HCT116 (cell line): Measurements from ENCODE around the gene MTRFR.

ENCODE experiments used
- CBX3 ChIP-seq: IDR thresholded peaks from 2 replicates; pipeline ENCODE4 v1.6.1; 2012; ENCODE audit warnings: low read depth
- CTCF ChIP-seq, 3 experiments: fragments of 200-600 bp in 1 of 3; sonication (generic) in 1 of 3; IDR thresholded peaks in 2 of 3; conservative IDR thresholded peaks in 1 of 3; 2 replicates each; pipeline ENCODE4 v1.5.1; 2012 to 2017; ENCODE audit warnings: low read depth in 2 of 3, low read length in 2 of 3, antibody characterized with exemption in 1 of 3, borderline replicate concordance in 1 of 3, control low read depth in 1 of 3, mild to moderate bottlenecking in 1 of 3, mixed read lengths in 1 of 3, mixed run types in 1 of 3, moderate library complexity in 1 of 3; ENCODE audit not compliant: insufficient read depth in 1 of 3
- EGR1 ChIP-seq: IDR thresholded peaks from 2 replicates; pipeline ENCODE4 v1.6.1; 2012; ENCODE audit warnings: low read depth
- ELF1 ChIP-seq: IDR thresholded peaks from 2 replicates; pipeline ENCODE4 v1.6.1; 2012; ENCODE audit warnings: low read depth, borderline replicate concordance
- EZH2 ChIP-seq: fragments of 200-600 bp; sonication (generic); IDR thresholded peaks from 2 replicates; pipeline ENCODE4 v1.6.1; 2017; ENCODE audit warnings: antibody characterized with exemption, mixed run types
- EZH2phosphoT487 ChIP-seq: fragments of 200-600 bp; IDR thresholded peaks from 2 replicates; pipeline ENCODE4 v1.6.1; 2018; ENCODE audit warnings: antibody characterized with exemption, borderline replicate concordance
- POLR2A ChIP-seq: IDR thresholded peaks from 2 replicates; pipeline ENCODE4 v1.7.0; 2011; ENCODE audit warnings: borderline replicate concordance; ENCODE audit not compliant: insufficient read depth, insufficient read length; ENCODE audit errors: extremely low read depth
- RAD21 ChIP-seq: IDR thresholded peaks from 2 replicates; pipeline ENCODE4 v1.6.1; 2012; ENCODE audit warnings: low read depth, mild to moderate bottlenecking
- REST ChIP-seq: IDR thresholded peaks from 2 replicates; pipeline ENCODE4 v1.6.1; 2012; ENCODE audit warnings: low read depth
- YY1 ChIP-seq: IDR thresholded peaks from 2 replicates; pipeline ENCODE4 v1.6.1; 2011; ENCODE audit warnings: low read length, low read depth, moderate library complexity, mild to moderate bottlenecking; ENCODE audit not compliant: insufficient replicate concordance; ENCODE audit errors: extremely low read depth
- ZNF274 ChIP-seq: fragments of 200-500 bp; sonication (Bioruptor generic); IDR thresholded peaks from 2 replicates; pipeline ENCODE4 v1.6.1; 2014; ENCODE audit warnings: mild to moderate bottlenecking, low read depth, low read length, inconsistent platforms

- TF ChIP-seq POLR2A (no peak), ELF1 (no peak), EZH2 (no peak), CTCF (IDR thresholded peaks at IDR 0.05 in 2 of 3, conservative IDR thresholded peaks at IDR 0.05 in 1 of 3; ENCODE audit: borderline replicate concordance in 1 of 3, insufficient read depth in 1 of 3, low read depth in 2 of 3, low read length in 2 of 3) (no peak), YY1 (no peak), REST (no peak), CBX3 (no peak), RAD21 (no peak), EZH2phosphoT487 (no peak), ZNF274 (no peak), EGR1 (no peak)
Observed at GRCh38 chr12:123286652-123287373, 53.6 kb downstream of the MTRFR start.
